ENCODE data around the gene OLFM2.
A peak's percentile ranks its signal among the peaks of the same experiment; 100 is the strongest.
"Not testable (repeated sequence)": the region's sequence is repeated elsewhere in the genome, so short reads cannot be mapped to it uniquely, and the experiment has no call there.

The OLFM2 gene

DNA sequence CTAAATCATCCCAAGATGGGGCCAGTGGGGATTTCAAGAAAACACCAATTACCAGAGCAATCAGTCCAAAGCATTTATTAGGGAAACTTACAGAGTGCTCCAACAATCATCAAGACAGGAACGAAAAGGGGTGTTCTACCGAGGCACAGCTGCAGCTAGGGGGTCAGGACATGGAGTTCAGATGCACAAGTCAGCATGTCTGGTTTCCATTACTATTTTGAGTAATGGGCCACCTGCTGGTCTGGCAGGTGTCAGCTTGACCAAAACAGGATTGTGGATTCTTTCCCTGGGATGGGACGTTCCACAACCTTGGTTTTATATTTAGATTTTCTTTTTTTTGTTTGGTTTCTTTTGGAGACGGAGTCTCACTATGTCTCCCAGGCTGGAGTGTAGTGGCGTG lies 112.5 kb downstream of the OLFM2 start:
- no peak for DNase-seq

DNA sequence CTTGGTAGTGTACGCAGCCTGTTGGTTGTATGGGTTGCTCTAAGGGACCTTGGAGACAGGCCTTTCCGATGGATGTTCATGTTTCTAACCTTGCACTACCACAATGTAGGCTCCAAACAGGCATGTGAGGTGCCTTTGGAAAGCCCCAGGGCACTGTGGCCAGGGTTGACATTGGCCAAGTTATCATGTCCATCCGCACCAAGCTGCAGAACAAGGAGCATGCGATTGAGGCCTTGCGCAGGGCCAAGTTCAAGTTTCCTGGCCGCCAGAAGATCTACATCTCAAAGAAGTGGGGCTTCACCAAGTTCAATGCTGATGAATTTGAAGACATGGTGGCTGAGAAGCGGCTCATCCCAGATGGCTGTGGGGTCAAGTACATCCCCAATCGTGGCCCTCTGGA lies 116.3 kb downstream of the OLFM2 start:
- not testable (repeated sequence) for DNase-seq

DNA sequence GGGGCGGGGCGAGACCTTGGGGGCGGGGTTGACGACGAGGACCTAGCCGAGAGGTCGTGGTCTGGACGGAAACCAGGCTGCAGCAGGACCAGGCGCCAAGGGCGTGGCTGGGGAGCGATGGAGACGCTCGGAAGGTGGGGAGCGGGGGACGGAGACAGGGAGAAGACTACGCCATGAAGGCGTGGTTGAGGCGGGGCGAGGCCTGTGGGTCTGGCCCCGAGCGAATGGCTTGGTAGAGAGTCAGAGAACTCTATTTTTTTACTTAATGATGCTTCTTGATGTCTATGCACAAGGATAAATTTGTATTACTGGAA lies 116.8 kb downstream of the OLFM2 start:
- DNase-seq: no peak

DNA sequence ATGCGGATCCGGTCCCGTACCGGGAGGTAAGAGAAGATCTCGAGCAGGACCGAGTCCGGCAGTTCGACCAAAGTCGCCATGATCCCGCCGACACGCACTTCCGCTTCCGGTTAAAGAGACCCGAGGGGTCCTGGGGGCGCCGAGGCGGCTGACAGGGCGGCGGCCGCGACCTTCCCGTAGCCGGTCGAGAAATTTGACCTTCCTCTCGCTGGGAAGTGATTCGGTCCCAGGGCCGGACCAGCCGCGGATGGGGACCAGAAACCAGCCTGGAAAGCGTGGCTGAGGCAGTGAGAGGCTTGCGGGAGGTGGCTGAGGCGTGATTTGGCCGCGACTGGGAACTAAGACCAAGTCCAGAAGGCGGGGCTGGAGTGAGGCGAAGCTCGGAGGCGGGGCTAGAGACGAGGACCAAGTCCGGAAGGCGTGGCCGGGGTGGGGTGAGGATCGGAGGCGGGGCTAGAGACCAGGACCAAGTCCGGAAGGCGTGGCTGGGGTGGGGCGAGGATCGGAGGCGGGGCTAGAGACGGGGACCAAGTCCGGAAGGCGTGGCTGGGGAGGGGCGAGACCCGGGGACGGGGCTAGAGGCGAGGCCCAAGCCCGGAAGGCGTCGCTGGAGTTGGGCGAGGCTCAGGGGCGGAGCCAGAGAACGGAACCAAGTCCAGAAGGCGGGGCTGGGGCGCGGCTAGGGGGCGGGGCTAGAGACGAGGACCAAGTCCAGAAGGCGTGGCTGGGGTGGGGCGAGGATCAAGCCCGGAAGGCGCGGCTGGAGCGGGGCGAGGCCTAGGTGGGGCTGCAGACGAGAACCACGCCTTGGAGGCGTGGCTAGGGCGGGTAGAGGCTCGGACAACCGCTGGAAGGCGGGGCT lies 117.3 kb downstream of the OLFM2 start, which contains the start of gene FBXL12:
FBXL12 (minus strand) TSS at position 346 of the 862 bp plus-strand sequence; CDS start at position 80, 266 bp downstream.
- peak; percentile 93 for DNase-seq

DNA sequence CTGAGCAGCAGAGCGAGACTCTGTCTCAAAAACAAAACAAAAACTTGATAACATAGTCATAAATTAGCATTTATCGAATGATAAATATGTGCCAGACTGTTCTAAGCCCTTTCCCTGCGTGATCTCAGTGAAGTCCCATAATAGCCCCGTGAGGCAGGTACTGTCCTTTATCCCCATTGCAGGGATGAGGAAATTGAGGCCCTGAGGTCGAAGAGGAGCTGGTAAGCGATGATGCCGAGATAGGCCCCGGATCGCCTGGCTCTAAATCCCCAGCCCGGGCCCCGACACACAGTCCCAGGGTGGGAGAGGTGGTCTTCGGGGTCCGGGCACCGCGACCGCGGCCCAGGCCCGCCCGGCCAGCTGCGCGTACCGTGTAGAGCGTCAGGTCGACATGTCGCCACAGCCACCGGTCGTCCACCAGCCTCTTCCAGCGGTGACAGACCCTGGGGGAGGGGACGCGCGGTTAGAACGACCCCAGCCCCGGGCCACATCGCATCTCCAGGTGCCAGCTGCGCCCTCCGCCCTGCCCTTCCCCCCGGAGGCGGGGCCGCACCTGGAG lies 118.1 kb downstream of the OLFM2 start:
- no peak for DNase-seq

DNA sequence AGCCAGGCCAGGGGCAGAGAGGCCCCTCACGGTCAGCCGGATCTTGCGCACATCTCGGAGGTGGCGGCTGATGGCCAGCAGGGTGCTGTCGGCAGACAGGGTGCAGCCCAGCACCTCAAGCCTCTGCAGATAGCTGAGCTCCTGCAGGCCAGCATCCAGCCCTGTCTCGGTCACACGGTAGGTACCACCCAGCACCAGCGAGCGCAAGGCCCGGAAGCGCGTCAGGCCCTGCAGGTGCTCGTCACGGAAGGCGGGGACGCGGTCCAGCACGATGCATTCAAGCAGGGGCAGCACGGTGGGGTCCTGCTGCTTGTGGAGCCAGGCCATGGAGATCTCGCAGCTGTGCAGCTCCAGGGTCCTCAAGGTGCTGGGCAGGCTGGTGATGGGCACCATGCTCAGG lies 125.2 kb downstream of the OLFM2 start:
- DNase-seq: no peak

DNA sequence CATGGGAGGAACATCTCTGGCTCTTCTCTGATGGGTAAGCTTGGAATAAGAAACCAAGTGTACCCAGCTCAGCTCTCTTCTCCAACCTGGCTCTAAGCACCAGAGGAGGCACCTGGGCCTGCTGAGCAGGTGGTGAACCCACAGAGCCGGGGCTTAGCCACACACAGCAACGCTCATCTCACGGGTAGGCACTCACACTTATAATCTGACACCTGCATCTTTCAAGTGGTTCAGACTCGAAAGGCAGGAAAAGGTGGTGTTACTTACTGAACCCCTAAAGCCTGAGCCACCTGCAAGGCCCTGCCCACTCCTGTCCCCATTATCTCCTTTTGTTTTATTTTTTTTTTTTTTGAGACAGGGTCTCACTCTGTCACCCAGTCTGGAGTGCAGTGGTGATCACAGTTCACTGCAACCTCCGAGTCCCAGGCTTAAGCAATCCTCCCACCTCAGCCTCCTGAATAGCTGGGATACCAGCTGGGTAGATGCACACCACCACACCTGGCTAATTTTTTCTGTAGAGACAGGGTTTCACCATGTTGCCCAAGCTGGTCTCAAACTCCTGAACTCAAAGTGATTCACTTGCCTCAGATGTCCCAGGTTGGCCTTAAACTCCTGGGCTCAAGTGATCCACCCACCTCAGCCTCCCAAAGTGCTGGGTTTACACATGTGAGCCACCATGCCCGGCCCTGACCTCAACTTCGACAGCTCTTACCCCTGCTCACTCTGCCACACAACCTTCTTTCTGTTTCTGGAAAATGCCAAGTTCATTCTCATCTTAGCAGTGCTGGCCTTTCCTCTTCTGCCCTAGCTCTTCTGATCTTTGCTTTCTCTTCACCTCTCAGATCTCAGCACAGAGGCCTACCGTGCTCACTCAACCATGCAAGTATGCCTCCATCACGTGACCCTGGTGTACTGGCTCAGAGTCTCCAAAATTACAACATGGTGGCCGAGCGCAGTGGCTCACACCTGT lies 127.2 kb downstream of the OLFM2 start:
- DNase-seq: no peak

DNA sequence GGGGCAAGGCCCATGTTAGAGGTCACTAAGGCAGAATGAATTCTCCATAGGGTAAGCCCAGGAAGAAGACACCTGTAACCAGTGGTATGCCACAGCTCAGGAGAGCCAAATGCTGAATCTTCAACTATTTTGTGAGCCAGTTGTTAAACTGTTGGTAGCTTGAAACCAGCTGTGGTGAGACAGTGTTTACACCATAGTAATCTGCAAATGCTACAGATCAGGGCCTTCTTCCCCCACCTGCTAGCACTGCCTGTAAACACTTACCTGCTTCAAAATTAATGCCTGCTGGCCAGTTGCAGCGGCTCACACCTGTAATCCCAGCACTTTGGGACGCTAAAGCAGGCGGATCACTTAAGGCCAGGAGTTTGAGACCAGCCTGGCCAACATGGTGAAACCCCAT lies 129.5 kb downstream of the OLFM2 start:
- no peak for DNase-seq

Data from NCI-H1694 treated with DMSO at 0.1 percent for 48 hours (cell line).